HG03095 (cell line): ENCODE results near the gene RBM45.
A peak's percentile ranks its signal among the peaks of the same experiment; 100 is the strongest.
"Not testable (repeated sequence)": the region's sequence is repeated elsewhere in the genome, so short reads cannot be mapped to it uniquely, and the experiment has no call there.

Experiments
- ATAC-seq: cut with Tn5 transposase; IDR thresholded peaks from one replicate; pipeline ENCODE4 v1.9.1; 2021; ENCODE audit warnings: moderate library complexity; ENCODE audit not compliant: unreplicated experiment

Gene RBM45

GRCh38 chr2:178106053-178106452 is 6.2 kb upstream of the RBM45 start:
- ATAC-seq = no peak

GRCh38 chr2:178108176-178108575 is 4.1 kb upstream of the RBM45 start:
- no peak for ATAC-seq

DNA sequence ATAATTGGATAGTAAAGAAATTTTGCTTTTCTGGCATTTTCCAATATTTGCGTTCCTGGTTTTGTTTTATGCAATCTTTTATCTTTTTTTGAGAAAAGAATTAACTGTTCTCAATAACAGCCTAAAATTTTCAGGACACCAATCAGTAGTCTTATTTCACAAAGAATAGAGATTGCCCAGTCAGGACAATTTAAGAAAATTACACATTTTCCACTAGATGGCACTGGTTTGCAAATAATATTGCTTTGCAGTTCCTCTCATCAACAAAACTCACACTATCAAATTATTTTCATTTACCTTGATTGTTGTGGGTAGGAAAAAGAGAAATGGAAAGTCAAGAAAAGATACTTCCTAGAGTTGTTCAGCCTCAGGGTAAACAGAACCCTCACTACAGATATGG is 2.4 kb upstream of the RBM45 start:
- no peak for ATAC-seq

- ATAC-seq = no peak
Observed at GRCh38 chr2:178110681-178111080, 1.6 kb upstream of the RBM45 start.

- ATAC-seq = no peak
Observed at GRCh38 chr2:178111743-178112142, 494 bp upstream of the RBM45 start.

DNA sequence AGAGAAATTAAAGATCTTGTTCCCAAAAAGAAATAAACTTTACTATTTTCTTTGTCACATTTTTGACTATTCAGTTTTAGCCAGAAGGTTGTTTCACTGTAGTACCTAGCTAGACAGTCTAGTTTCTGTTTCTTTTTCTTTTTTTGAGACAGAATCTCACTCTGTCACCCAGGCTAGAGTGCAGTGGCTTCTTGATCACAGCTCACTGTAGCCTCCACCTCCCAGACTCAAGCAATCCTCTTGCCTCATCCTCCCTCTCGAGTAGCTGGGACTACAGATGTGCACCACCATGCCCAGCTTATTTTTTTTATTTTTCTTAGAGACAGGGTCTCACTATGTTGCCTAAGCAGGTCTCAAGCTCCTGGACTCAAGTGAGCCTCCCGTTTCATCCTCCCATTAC is 2.2 kb downstream of the RBM45 start:
- ATAC-seq = peak; percentile 49

- ATAC-seq = no peak
Observed at GRCh38 chr2:178115271-178115670, 3.0 kb downstream of the RBM45 start.

DNA sequence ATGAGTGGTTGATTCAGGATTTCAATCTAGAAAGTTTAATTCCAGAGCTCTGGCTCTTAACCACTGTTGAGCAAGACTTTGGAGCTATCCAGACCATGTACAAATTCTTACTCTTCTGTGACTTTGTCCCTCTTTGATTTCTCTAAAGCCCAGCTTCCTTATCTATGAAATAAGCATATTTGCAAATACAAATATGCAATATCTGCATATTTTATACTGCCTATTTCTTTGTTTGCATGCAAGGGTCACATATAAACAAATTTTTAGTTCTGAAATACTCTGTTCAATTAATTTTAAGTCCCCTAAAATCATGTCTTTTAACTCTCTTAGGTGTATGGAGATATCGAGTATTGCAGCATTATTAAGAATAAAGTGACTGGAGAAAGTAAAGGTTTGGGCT is 5.5 kb downstream of the RBM45 start:
- no peak for ATAC-seq

GRCh38 chr2:178119179-178119922 is 7.1 kb downstream of the RBM45 start:
- no peak for ATAC-seq

- no peak for ATAC-seq
Observed at GRCh38 chr2:178123163-178123562, 10.9 kb downstream of the RBM45 start.

DNA sequence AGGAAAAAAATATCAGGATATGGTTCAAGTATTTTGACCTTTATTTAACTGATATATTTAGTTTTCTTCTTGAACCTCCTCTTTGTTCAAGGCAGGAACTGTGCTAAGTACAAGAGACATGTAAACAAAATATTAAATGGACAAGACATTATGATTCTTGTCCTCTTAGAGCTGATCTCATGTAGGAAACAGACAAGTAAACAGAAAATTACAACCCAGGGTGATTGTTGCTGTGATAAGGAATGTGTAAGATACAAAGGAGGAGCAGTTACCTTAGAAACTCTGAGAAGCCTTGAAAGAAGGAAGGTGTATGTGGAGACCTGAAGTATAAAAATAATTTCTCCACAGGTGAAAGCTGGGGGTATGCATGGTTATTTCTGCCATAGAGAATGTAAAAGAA is 12.9 kb downstream of the RBM45 start:
- ATAC-seq = no peak

GRCh38 chr2:178125862-178126261 is 13.6 kb downstream of the RBM45 start:
- ATAC-seq = no peak

DNA sequence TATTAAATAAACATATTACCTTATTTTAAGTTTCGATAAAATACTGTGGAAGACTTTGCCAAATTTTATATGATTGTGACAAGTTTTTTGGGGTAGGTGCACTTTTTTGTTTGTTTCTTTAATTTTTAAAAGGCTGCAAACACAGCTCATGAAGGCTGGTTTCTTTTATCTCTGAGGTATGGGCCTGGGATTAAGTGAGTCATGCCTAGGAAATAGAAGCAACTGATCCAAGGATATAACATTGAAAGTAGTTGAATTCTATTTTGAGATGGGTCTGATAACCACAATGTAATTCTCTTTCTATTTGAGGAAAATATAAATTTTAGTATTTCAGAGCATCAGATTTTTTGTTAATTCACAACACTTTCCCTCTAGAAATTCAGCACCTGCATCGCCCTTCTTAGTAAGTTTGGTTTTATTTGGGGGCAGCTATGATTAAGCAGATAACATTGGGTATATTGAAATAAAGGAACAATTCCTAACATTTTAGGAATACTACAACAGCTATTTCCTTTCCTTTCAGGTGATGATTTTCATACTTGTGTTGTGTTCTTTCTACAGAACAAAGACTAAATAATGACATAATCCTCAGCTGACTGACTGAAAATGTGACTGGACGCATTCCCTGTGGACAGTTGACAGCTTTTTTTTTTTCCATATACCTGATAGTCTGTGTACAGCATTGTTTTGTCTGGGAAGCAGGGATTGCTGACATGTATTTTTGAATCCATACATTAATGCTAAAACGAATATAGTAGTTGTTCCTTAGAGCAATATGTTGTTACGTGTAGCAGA is 16.8 kb downstream of the RBM45 start:
- no peak for ATAC-seq

DNA sequence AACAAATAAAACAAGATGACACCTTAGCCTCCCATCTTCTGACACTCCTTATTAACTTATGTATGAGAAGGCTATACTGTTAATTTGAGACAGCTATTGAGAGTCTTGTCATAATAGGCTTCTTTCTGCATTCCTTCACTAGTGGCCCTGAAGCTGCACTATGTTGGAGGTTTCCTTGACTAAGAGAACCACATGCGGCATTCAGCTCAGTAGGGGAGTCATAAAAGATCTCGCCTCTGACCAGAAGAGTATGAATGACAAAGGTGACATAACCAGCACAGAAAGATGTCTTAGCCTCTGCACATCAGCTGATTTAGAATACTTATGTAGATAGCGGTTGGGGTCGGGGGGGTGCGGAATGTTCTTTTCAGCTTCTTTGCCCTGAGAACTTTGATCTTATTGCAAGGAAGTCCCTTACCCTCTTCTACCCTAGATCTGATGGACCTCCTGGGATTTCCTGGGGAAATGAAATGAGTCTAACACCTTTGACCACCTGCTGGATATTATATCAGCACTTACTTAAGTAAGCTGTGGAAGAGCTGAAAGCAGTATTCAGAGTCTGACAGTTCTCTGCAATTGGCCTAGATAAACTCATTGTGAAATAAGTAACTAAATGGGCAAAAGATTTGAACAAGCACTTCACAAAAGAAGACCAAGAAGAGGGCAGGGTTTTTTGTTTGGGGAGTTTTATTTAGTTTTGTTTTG is 24.2 kb downstream of the RBM45 start:
- ATAC-seq = no peak

DNA sequence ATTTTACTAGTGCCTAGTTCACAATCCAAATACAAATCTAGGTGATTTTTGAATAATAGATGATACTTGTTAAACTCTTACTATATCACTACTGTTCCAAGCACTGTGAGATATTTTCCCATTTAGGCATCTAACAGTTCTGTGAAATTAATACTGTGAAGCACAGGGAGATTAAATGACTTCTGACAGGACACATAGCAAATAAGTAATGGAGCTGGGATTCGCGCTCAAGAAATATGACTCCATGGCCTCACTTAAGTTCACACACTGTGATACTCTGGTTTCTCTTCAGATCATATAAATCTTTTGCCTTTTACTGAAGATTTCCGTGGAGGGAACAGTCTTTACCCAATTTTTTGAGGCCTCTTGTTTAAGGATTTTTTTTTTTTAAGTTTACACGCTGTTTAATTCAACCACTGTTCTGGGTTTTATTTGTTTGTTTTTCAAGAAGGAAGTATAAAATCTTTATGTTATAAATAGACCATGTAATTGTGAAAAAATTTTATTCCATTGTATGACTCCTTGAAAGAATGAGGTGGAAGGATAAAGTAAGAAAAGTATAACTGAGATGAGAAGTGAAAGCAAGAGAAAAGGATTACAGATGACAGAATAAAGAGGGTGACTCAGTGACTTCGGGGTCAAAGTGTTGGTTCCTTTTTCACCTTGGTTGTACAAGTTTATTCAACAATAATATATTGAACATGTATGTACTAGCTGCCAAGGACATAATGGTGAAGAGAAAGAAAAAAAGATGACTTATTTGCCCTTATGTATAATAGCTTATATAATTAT is 30.2 kb downstream of the RBM45 start:
- ATAC-seq = no peak

- no peak for ATAC-seq
Observed at GRCh38 chr2:178143481-178143880, 31.2 kb downstream of the RBM45 start.

GRCh38 chr2:178152033-178152432 is 39.8 kb downstream of the RBM45 start:
- no peak for ATAC-seq

GRCh38 chr2:178152542-178152941 is 40.3 kb downstream of the RBM45 start:
- no peak for ATAC-seq

DNA sequence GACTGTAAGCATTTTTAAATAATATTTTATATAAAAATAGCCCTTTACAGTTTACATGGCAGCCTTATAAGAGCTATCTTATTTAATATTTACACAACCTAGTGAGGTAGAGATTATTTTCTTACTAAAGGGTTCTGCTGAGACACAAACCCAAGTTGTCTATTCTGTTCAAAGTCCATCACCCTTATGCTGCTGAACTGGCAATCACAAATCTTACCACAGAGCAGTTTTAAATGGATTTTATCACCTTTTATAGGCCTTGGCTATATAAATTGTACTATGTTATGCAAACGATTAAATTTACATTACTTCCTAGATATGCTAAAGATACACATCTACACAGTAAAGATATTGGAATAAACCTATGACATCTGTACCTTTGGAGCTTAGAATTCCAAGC is 40.7 kb downstream of the RBM45 start:
- no peak for ATAC-seq

DNA sequence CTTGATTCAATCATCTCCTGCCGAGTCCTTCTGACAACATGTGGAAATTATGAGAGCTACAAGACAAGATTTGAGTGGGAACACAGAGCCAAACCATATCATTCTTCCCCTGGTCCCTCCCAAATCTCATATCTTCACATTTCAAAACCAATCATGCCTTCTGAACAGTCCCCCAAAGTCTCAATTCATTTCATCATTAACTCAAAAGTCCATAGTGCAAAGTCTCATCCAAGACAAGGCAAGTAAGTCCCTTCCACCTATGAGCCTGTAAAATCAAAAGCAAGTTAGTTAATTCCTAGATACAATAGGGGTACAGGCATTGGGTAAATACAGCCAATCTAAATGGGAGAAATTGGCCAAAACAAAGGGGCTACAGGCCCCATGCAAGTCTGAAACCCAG is 41.6 kb downstream of the RBM45 start:
- ATAC-seq = not testable (repeated sequence)

GRCh38 chr2:178155524-178155923 is 43.3 kb downstream of the RBM45 start:
- ATAC-seq = no peak
